IPS-15b (cell line): ENCODE results near the gene MYH3.

Experiments
- H3K27me3 ChIP-seq: one replicate; pipeline ENCODE4 v1.6.1; 2013; ENCODE audit warnings: low read length; ENCODE audit not compliant: control insufficient read depth, insufficient read depth
- H3K36me3 ChIP-seq: one replicate; pipeline ENCODE4 v1.6.1; 2013; ENCODE audit warnings: low read length; ENCODE audit not compliant: control insufficient read depth, insufficient read depth
- H3K4me1 ChIP-seq: one replicate; pipeline ENCODE4 v1.6.1; 2013; ENCODE audit warnings: mild to moderate bottlenecking, low read length; ENCODE audit not compliant: control insufficient read depth, insufficient read depth
- H3K4me3 ChIP-seq: one replicate; pipeline ENCODE4 v1.5.1; 2013; ENCODE audit warnings: low read depth, low read length
- H3K9ac ChIP-seq: one replicate; pipeline ENCODE4 v1.6.1; 2013; ENCODE audit warnings: low read depth, mild to moderate bottlenecking, low read length
- H3K9me3 ChIP-seq: one replicate; pipeline ENCODE4 v1.6.1; 2013; ENCODE audit warnings: mild to moderate bottlenecking, low read length; ENCODE audit not compliant: control insufficient read depth, insufficient read depth

The MYH3 gene

DNA sequence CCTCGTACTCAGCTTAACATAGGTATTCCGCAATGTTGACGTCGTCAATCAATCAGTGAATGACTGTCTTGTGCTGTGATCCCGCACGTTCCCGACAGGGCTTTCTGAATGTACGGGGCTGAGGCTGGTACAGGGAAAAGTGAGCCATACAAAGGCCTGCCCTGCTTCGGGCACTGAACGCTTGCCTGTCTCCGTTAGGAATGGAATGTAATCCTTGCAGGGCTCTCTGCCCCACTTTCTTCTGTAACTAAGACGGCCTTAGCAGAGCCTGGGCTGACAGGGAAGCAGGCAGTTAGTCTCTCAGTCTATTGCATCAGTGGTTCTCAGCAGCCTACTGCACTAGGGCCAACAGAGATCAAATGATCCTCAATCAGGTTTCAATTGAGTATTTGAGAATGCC is 16.2 kb upstream of the MYH3 start:
- no peak overlapping the region for H3K4me3 ChIP-seq
- peaks cover 7% of the 10 kb centered on the region for H3K36me3 ChIP-seq
- no peaks in the 10 kb centered on the region for H3K27me3 ChIP-seq
- H3K9ac ChIP-seq = no peak overlapping the region
- H3K9me3 ChIP-seq = no peaks in the 10 kb centered on the region
- no peaks in the 10 kb centered on the region for H3K4me1 ChIP-seq

DNA sequence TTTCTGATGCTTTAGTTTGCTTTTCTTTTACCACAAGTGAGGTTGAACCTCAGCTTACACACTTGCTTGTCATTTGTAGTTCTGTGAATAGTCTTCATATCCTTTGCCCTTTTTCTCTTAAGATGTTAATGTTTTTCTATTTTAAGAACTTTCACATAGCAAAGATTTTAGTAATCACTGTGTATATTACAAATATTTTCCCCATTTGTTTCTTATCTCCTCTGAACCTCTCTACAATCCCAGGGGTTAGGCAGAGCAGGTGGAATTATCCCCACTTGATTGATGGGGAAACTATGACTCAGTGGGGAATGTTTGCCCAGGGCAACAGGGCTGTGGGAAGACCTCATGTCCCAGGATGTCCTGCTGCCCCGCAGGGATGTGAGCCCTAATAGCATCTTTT is 11.7 kb upstream of the MYH3 start:
- Histone ChIP-seq H3K9me3 (no peaks in the 10 kb centered on the region), H3K36me3 (no peaks in the 10 kb centered on the region), H3K4me1 (no peaks in the 10 kb centered on the region), H3K4me3 (no peak overlapping the region), H3K27me3 (no peaks in the 10 kb centered on the region), H3K9ac (no peak overlapping the region)

DNA sequence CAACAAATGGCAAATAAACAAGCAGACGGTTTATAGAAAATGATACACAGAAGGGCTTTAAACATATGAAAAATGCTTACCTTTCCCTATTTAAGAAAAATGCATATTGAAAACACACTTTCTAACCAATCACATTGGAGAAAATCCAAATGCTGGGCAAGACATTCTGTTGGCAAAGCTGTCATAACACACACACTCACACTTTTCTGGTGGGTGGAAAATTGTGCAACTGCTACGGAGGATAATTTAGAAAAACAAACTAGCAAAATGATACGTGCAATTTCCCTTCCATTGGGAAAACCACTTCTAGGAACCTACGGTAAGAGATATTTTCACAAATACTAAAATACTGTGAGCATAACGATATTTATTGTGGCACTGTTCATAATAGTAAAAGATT is 9.8 kb upstream of the MYH3 start:
- H3K9ac ChIP-seq = no peak overlapping the region
- no peak overlapping the region for H3K4me3 ChIP-seq
- no peaks in the 10 kb centered on the region for H3K27me3 ChIP-seq
- H3K4me1 ChIP-seq = no peaks in the 10 kb centered on the region
- no peaks in the 10 kb centered on the region for H3K36me3 ChIP-seq
- H3K9me3 ChIP-seq = no peaks in the 10 kb centered on the region

DNA sequence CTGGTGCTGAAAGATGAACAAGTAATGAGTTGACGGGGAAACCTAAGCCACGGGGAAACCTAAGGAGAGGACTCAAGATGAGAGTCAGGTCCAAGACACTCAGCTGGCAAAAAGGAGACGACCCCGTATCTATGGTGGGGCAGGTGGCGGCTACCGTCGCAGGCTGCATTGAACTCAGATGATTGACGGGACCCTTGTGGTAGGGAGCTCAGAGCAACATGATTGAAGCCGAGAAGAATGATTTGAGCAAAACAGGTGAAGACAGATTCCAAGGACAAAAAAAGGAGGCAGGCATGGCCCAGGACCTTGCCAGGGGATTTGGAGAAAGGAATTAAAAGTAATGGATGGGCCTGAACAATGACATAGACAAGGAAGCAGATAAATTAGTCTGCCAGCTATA is 7.5 kb upstream of the MYH3 start:
- Histone ChIP-seq H3K4me3 (no peak overlapping the region), H3K4me1 (no peaks in the 10 kb centered on the region), H3K9me3 (no peaks in the 10 kb centered on the region)

DNA sequence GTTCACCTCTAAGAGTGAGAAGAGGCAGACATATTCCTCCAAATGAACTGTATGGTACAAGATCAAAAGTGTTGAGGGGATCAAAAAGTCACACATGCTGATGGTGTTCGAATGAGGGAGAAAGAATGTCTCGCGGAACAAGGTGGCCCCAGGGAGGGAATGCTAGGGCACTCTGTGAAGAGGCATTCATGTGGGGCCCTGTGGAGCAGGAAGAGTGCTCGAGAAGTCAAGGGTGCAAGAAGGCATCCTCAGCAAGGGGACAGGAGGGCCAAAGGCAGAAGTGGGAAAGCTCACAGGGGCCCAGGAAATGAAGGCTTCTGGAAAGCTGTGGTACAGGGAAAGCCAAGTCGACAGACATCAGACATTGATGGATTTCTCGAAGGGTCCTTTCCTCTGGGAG is 6.1 kb upstream of the MYH3 start:
- H3K27me3 ChIP-seq = no peaks in the 10 kb centered on the region
- no peak overlapping the region for H3K9ac ChIP-seq
- H3K9me3 ChIP-seq = no peaks in the 10 kb centered on the region
- H3K4me1 ChIP-seq = no peaks in the 10 kb centered on the region
- no peaks in the 10 kb centered on the region for H3K36me3 ChIP-seq
- no peak overlapping the region for H3K4me3 ChIP-seq

More for the DNA sequence above, 7.5 kb upstream of the MYH3 start:
- no peaks in the 10 kb centered on the region for H3K27me3 ChIP-seq
- H3K9ac ChIP-seq = no peak overlapping the region
- no peaks in the 10 kb centered on the region for H3K36me3 ChIP-seq

DNA sequence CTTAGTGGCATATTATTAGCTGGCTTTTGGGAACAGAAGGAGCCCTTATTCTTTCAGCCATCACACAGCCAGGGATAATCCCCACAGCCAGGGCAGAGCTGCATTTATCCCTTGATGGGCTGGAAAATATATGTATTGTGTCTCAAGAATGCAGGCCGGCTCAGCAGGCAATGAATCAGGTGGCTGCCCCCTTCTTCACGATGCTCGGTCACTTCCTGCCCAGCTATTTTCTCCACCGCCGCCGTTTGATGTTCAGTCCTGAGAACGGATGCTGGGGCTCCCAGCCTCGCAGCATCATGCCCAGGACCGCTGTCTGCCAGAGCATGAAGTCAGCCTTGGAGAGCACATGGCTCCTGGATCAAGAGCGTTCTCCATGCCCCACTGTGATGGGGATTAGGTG is 4.3 kb upstream of the MYH3 start:
- Histone ChIP-seq H3K4me3 (no peak overlapping the region), H3K36me3 (no peaks in the 10 kb centered on the region), H3K27me3 (no peaks in the 10 kb centered on the region), H3K9ac (no peak overlapping the region), H3K9me3 (no peaks in the 10 kb centered on the region), H3K4me1 (no peaks in the 10 kb centered on the region)

DNA sequence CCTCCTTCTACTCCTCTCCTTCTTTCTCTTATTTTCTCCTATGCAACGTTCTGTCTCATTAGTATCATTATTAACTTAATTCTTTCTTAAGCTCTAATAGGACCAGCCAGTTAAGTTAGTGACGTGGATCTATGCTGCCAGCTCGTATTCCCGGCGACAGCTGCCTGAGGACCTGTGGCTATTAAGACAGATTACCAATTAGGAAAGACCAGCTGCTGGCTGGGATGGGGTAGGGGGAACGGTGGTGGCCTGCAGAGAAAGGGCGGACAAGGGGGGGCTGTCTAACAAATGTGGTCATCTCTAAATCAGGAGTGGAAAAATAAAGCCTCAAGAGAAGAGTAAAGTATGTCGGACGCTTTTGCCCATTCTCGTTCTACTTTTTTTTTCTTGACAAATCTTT is 770 bp upstream of the MYH3 start:
- no peak overlapping the region for H3K4me3 ChIP-seq
- H3K27me3 ChIP-seq = no peaks in the 10 kb centered on the region
- no peaks in the 10 kb centered on the region for H3K36me3 ChIP-seq
- no peaks in the 10 kb centered on the region for H3K4me1 ChIP-seq
- no peak overlapping the region for H3K9ac ChIP-seq
- H3K9me3 ChIP-seq = no peaks in the 10 kb centered on the region

DNA sequence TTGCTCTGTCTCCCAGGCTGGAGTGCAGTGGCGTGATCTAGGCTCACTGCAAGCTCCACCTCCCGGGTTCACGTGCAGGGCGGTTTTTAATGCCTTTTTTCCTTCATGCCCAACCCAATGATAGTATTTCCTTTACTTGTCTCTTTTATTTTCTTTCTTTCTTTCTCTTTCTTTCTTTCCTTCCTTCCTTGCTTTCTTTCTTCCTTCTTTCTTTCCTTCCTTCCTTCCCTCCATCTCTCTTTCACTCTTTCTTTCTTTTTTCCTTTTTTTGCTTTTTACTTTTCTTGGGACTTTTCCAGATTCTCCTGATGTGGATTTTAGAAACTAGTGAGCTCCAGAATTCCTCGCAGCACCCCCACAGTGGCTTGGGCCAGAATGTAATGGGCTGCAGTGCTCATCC is 3.1 kb downstream of the MYH3 start:
- Histone ChIP-seq H3K9ac (no peak overlapping the region), H3K4me3 (no peak overlapping the region), H3K4me1 (no peaks in the 10 kb centered on the region)

DNA sequence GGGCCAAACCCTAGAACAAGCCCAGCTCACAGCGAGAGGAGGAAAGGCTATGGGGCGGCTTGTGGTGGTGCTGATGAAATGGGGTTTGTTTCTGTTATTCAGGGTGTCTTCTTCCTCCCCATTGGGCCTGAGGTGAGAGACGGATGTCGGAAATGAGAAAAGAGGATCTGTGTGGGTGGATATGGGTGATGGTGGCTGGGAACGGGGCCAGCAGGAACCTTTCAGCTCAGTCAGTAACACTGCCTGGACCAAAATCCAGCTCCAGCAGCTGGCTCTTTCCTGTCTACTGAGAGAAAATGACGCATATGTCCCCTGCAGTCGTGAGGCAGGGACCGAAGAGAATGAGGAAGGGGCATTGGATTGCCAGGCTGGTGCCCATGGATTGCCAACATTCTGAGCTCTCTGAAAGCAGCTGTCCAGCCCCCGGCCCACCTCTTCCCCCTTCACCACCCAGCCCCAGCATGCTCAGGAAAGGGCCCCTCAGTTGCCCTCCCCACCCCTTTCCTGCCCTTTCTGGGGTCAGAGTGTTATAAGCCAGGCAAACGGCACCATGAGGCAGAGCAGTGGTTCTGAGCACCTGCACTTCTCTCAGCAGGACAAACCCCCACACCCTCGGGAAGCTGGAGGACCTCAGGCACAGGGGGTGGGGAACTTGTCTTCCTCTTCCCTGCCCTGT is 4.0 kb downstream of the MYH3 start:
- Histone ChIP-seq H3K4me1 (no peaks in the 10 kb centered on the region), H3K36me3 (no peaks in the 10 kb centered on the region), H3K4me3 (no peak overlapping the region), H3K9ac (no peak overlapping the region), H3K9me3 (no peaks in the 10 kb centered on the region), H3K27me3 (no peaks in the 10 kb centered on the region)

More for the DNA sequence above, 3.1 kb downstream of the MYH3 start:
- no peaks in the 10 kb centered on the region for H3K36me3 ChIP-seq
- no peaks in the 10 kb centered on the region for H3K27me3 ChIP-seq
- H3K9me3 ChIP-seq = no peaks in the 10 kb centered on the region

DNA sequence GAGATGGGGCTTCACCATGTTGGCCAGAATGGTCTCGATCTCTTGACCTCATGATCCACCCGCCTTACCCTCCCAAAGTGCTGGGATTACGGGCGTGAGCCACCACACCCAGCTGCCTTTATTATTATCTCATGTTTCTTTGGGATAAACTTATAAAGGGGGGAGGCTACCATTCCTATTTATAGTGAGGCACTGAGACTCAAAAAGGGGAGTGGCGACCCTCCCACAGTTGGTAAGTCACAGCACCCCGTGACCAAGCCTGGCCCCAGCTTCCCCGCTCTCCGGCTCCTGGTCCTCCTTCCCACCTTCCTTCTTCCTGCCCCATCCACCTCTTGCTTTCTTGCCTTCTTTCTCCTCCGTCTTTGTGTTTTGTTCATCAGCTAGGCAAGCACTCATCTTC is 5.2 kb downstream of the MYH3 start:
- no peaks in the 10 kb centered on the region for H3K36me3 ChIP-seq
- no peak overlapping the region for H3K4me3 ChIP-seq
- H3K4me1 ChIP-seq = no peaks in the 10 kb centered on the region
- no peak overlapping the region for H3K9ac ChIP-seq
- H3K9me3 ChIP-seq = no peaks in the 10 kb centered on the region
- H3K27me3 ChIP-seq = no peaks in the 10 kb centered on the region

DNA sequence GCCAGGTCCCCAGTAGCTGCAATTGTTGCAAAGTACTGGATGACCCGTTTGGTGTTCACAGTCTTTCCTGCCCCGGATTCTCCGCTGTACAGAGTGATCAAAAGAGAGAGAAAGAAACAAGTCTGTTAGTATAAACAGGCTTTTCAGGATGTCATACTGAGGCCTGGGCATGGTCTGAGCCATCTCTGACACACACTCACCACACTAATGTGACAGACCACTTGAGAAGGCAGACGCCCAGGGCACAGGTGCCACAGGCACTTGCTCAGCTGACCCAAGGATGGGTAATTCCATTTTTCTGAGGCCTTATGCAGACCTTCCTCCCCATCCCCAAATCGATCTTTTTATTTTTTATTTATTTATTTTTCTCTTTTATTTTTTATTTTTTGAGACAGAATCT is 7.5 kb downstream of the MYH3 start:
- no peaks in the 10 kb centered on the region for H3K27me3 ChIP-seq
- no peaks in the 10 kb centered on the region for H3K4me1 ChIP-seq
- H3K4me3 ChIP-seq = no peak overlapping the region
- no peak overlapping the region for H3K9ac ChIP-seq
- H3K36me3 ChIP-seq = no peaks in the 10 kb centered on the region
- no peaks in the 10 kb centered on the region for H3K9me3 ChIP-seq

DNA sequence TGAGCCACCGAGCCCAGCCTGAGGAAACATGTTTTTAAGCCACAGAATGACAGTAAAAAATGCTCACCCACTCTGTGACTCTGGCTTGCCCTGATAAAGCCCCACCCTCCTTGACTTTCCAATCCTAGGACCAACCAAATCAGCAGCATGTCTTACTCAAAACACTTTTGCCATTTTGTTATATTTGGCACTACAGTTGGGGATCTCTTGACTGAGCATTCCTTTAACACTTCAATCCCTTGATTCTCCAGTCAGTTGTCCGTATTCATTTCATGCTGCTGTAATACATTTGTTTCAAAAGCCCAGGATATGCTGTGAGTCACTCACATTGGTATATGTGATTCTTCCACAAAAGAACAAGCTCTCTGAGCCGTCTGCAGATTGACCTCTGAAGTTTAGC is 8.2 kb downstream of the MYH3 start:
- no peaks in the 10 kb centered on the region for H3K27me3 ChIP-seq
- no peaks in the 10 kb centered on the region for H3K36me3 ChIP-seq
- H3K4me1 ChIP-seq = no peaks in the 10 kb centered on the region
- no peak overlapping the region for H3K9ac ChIP-seq
- H3K9me3 ChIP-seq = no peaks in the 10 kb centered on the region
- no peak overlapping the region for H3K4me3 ChIP-seq
